HEK293 (cell line): ENCODE measurements around the gene TDRD10.

Experiments
- CTCF ChIA-PET: fragments of 350-600 bp; formaldehyde crosslinking; extraction: SDS; loops from one replicate; lab custom pipeline; 2021; ENCODE audit warnings: antibody characterized with exemption; lab: Yijun Ruan, JAX
- POLR2A ChIA-PET: fragments of 300-600 bp; formaldehyde crosslinking; extraction: SDS; loops from one replicate; lab custom pipeline; 2020; ENCODE audit warnings: antibody characterized with exemption, inconsistent platforms; lab: Yijun Ruan, JAX
- H3K27ac ChIP-seq: fragments of 200-500 bp; sonication (Bioruptor generic); 2 replicates; pipeline ENCODE4 v1.5.1; 2014; ENCODE audit warnings: low read depth, low read length, control low read depth, inconsistent platforms; ENCODE audit errors: extremely low read depth
- H3K36me3 ChIP-seq, 2 experiments: fragments of 200-500 bp in 1 of 2; sonication (Bioruptor generic) in 1 of 2; 1 replicate in 1 of 2; 2 replicates in 1 of 2; pipeline ENCODE4 v1.5.1; 2014 to 2017; ENCODE audit warnings: inconsistent platforms in 2 of 2, low read length in 2 of 2; ENCODE audit not compliant: control insufficient read depth in 2 of 2, insufficient read depth in 1 of 2
- H3K4me1 ChIP-seq: fragments of 200-500 bp; sonication (Bioruptor generic); 2 replicates; pipeline ENCODE4 v1.5.1; 2014; ENCODE audit warnings: mild to moderate bottlenecking, low read length, inconsistent platforms; ENCODE audit not compliant: control insufficient read depth, insufficient read depth
- H3K4me3 ChIP-seq: 2 replicates; pipeline ENCODE4 v1.5.1; 2011; ENCODE audit warnings: low read depth, mild to moderate bottlenecking, control low read depth, low read length, moderate library complexity
- H3K9me3 ChIP-seq: fragments of 200-500 bp; sonication (Bioruptor generic); 2 replicates; pipeline ENCODE4 v1.5.1; 2014; ENCODE audit warnings: low read depth, low read length, inconsistent platforms; ENCODE audit not compliant: control insufficient read depth, insufficient read depth
- BCL6B ChIP-seq: fragments of 450-650 bp; formaldehyde crosslinking; IDR thresholded peaks from 2 replicates; pipeline ENCODE4 v1.5.1; 2017; ENCODE audit warnings: missing biosample characterization, missing genetic modification characterization
- HIC1 ChIP-seq: fragments of 450-650 bp; formaldehyde crosslinking; IDR thresholded peaks from 2 replicates; pipeline ENCODE4 v1.5.1; 2016; ENCODE audit warnings: missing biosample characterization, missing genetic modification characterization
- IKZF3 ChIP-seq: fragments of 450-650 bp; IDR thresholded peaks from 2 replicates; pipeline ENCODE4 v1.5.0; 2018; ENCODE audit warnings: missing biosample characterization, mild to moderate bottlenecking, missing genetic modification characterization, moderate library complexity
- KLF10 ChIP-seq: fragments of 450-650 bp; IDR thresholded peaks from 2 replicates; pipeline ENCODE4 v1.5.1; 2018; ENCODE audit warnings: missing biosample characterization, mild to moderate bottlenecking, missing genetic modification characterization
- KLF8 ChIP-seq: fragments of 450-650 bp; formaldehyde crosslinking; IDR thresholded peaks from 2 replicates; pipeline ENCODE4 v1.5.1; 2016; ENCODE audit warnings: missing biosample characterization, missing genetic modification characterization
- MYNN ChIP-seq: fragments of 450-650 bp; formaldehyde crosslinking; IDR thresholded peaks from 2 replicates; pipeline ENCODE4 v1.5.1; 2016; ENCODE audit warnings: missing biosample characterization, missing genetic modification characterization, borderline replicate concordance
- PRDM10 ChIP-seq: fragments of 450-650 bp; formaldehyde crosslinking; IDR thresholded peaks from 2 replicates; pipeline ENCODE4 v1.5.1; 2016; ENCODE audit warnings: missing biosample characterization, missing genetic modification characterization
- ZNF132 ChIP-seq: fragments of 450-650 bp; formaldehyde crosslinking; IDR thresholded peaks from 2 replicates; pipeline ENCODE4 v1.5.1; 2017; ENCODE audit warnings: missing biosample characterization, missing genetic modification characterization, borderline replicate concordance
- ZNF140 ChIP-seq: fragments of 450-650 bp; formaldehyde crosslinking; IDR thresholded peaks from 2 replicates; pipeline ENCODE4 v1.5.1; 2016; ENCODE audit warnings: missing biosample characterization, missing genetic modification characterization
- ZNF155 ChIP-seq: fragments of 450-650 bp; formaldehyde crosslinking; IDR thresholded peaks from 2 replicates; pipeline ENCODE4 v1.5.1; 2016; ENCODE audit warnings: missing biosample characterization, missing genetic modification characterization
- ZNF184 ChIP-seq: fragments of 450-650 bp; IDR thresholded peaks from 2 replicates; pipeline ENCODE4 v1.5.1; 2018; ENCODE audit warnings: missing biosample characterization, mild to moderate bottlenecking, missing genetic modification characterization
- ZNF19 ChIP-seq: fragments of 450-650 bp; formaldehyde crosslinking; IDR thresholded peaks from 2 replicates; pipeline ENCODE4; 2016; ENCODE audit warnings: missing biosample characterization, missing genetic modification characterization, low read depth
- ZNF2 ChIP-seq: fragments of 450-650 bp; formaldehyde crosslinking; IDR thresholded peaks from 2 replicates; pipeline ENCODE4 v1.5.1; 2016; ENCODE audit warnings: missing biosample characterization, missing genetic modification characterization
- ZNF214 ChIP-seq: fragments of 450-650 bp; formaldehyde crosslinking; IDR thresholded peaks from 2 replicates; pipeline ENCODE4 v1.5.1; 2017; ENCODE audit warnings: missing biosample characterization, mild to moderate bottlenecking, missing genetic modification characterization, borderline replicate concordance
- ZNF274 ChIP-seq, 2 experiments: fragments of 200-500 bp in 1 of 2; fragments of 450-650 bp in 1 of 2; sonication (Bioruptor generic) in 1 of 2; formaldehyde crosslinking in 1 of 2; IDR thresholded peaks; 2 replicates each; pipeline versions ENCODE4 v1.5.1 to v1.6.1; 2014 to 2016; ENCODE audit warnings: borderline replicate concordance in 1 of 2, inconsistent platforms in 1 of 2, low read length in 1 of 2, missing biosample characterization in 1 of 2, missing genetic modification characterization in 1 of 2
- ZNF292 ChIP-seq: fragments of 450-650 bp; formaldehyde crosslinking; IDR thresholded peaks from 2 replicates; pipeline ENCODE4 v1.5.1; 2016; ENCODE audit warnings: low read depth, missing biosample characterization, missing genetic modification characterization, borderline replicate concordance
- ZNF37A ChIP-seq: fragments of 450-650 bp; IDR thresholded peaks from 2 replicates; pipeline ENCODE4 v1.5.1; 2018; ENCODE audit warnings: missing biosample characterization, missing genetic modification characterization
- ZNF549 ChIP-seq: fragments of 450-650 bp; IDR thresholded peaks from 2 replicates; pipeline ENCODE4 v1.5.1; 2018; ENCODE audit warnings: missing biosample characterization, missing genetic modification characterization, mild to moderate bottlenecking, inconsistent platforms, moderate library complexity
- ZNF600 ChIP-seq: fragments of 450-650 bp; formaldehyde crosslinking; IDR thresholded peaks from 2 replicates; pipeline ENCODE4 v1.5.1; 2016; ENCODE audit warnings: missing biosample characterization, missing genetic modification characterization
- ZNF660 ChIP-seq: fragments of 450-650 bp; IDR thresholded peaks from 2 replicates; pipeline ENCODE4 v1.5.1; 2018; ENCODE audit warnings: missing biosample characterization, mild to moderate bottlenecking, missing genetic modification characterization
- ZNF776 ChIP-seq: fragments of 450-650 bp; formaldehyde crosslinking; IDR thresholded peaks from 2 replicates; pipeline ENCODE4 v1.5.0; 2017; ENCODE audit warnings: missing biosample characterization, missing genetic modification characterization, borderline replicate concordance
- ZNF777 ChIP-seq: fragments of 450-650 bp; formaldehyde crosslinking; IDR thresholded peaks from 2 replicates; pipeline ENCODE4 v1.5.1; 2017; ENCODE audit warnings: missing biosample characterization, missing genetic modification characterization, borderline replicate concordance
- ZNF792 ChIP-seq: fragments of 450-650 bp; formaldehyde crosslinking; IDR thresholded peaks from 2 replicates; pipeline ENCODE4 v1.5.1; 2016; ENCODE audit warnings: missing biosample characterization, missing genetic modification characterization
- TF ChIP-seq, protein P1 (sequence below): fragments of 450-650 bp; formaldehyde crosslinking; IDR thresholded peaks from 2 replicates; pipeline ENCODE4 v1.5.1; 2016; ENCODE audit warnings: missing biosample characterization, missing genetic modification characterization
- TF ChIP-seq, protein P2 (sequence below): fragments of 450-650 bp; formaldehyde crosslinking; optimal IDR thresholded peaks from 2 replicates; pipeline ENCODE3; 2016; ENCODE audit warnings: missing biosample characterization, mild to moderate bottlenecking, missing genetic modification characterization

Gene TDRD10

GRCh38 chr1:154524881-154525280 lies 22.9 kb downstream of the TDRD10 start:
- Histone ChIP-seq H3K4me1 (no peaks in the 10 kb centered on the region), H3K4me3 (no peak overlapping the region), H3K27ac (no peak overlapping the region), H3K36me3 (no peaks in the 10 kb centered on the region), H3K9me3 (no peaks in the 10 kb centered on the region)
- CTCF ChIA-PET = no interaction called here
- POLR2A ChIA-PET = no interaction called here
- TF ChIP-seq ZNF292 (no peak), ZNF2 (tag by site-specific recombination) (no peak), ZNF155 (tag by site-specific recombination) (no peak), HIC1 (tag by site-specific recombination) (no peak), ZNF140 (no peak), ZNF37A (no peak), ZNF600 (tag by site-specific recombination) (no peak), KLF8 (no peak), ZNF132 (no peak), ZNF549 (tag by site-specific recombination) (no peak), ZNF776 (tag by site-specific recombination) (no peak), ZNF19 (tag by site-specific recombination) (no peak), ZNF184 (tag by site-specific recombination) (no peak), KLF10 (tag by site-specific recombination) (no peak), ZNF660 (tag by site-specific recombination) (no peak), ZNF214 (tag by site-specific recombination) (no peak)
- TF ChIP-seq, protein P1, sequence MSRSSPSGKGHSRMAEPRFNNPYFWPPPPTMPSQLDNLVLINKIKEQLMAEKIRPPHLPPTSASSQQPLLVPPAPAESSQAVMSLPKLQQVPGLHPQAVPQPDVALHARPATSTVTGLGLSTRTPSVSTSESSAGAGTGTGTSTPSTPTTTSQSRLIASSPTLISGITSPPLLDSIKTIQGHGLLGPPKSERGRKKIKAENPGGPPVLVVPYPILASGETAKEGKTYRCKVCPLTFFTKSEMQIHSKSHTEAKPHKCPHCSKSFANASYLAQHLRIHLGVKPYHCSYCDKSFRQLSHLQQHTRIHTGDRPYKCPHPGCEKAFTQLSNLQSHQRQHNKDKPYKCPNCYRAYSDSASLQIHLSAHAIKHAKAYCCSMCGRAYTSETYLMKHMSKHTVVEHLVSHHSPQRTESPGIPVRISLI = no peak

DNA sequence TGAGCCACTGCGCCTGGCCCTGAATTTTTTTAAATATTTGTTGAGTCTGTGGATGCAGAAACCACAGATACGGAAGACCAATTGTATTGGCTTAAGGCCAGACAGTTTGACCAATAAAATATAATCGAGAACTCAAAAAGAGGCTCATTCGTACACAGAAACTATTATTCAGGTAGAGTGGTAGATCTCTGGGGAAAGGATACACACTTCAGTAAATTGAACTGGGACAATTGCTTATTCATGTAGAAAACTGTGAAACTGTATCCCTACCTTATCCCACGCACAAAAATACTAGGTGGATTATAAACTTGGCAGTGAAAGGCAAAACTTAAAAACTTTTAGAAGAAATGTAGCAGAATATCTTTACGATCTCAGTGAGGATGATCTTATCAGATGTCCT lies 25.2 kb downstream of the TDRD10 start:
- POLR2A ChIA-PET = no interaction called here
- CTCF ChIA-PET = no interaction called here
- TF ChIP-seq BCL6B (tag by site-specific recombination) (no peak), PRDM10 (tag by site-specific recombination) (peak; percentile 49; the same call in 1 of the 2 replicates), IKZF3 (tag by site-specific recombination) (no peak), ZNF140 (no peak), ZNF777 (tag by site-specific recombination) (no peak), ZNF274 (IDR thresholded peaks at IDR 0.05; ENCODE audit: low read length) (no peak), ZNF274 (tag by site-specific recombination; IDR thresholded peaks at IDR 0.05; ENCODE audit: borderline replicate concordance) (no peak), ZNF792 (tag by site-specific recombination) (no peak), MYNN (tag by site-specific recombination) (no peak)
- TF ChIP-seq, protein P1 = no peak
- TF ChIP-seq, protein P2, sequence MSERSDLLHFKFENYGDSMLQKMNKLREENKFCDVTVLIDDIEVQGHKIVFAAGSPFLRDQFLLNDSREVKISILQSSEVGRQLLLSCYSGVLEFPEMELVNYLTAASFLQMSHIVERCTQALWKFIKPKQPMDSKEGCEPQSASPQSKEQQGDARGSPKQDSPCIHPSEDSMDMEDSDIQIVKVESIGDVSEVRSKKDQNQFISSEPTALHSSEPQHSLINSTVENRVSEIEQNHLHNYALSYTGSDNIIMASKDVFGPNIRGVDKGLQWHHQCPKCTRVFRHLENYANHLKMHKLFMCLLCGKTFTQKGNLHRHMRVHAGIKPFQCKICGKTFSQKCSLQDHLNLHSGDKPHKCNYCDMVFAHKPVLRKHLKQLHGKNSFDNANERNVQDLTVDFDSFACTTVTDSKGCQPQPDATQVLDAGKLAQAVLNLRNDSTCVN (tag by site-specific recombination) = no peak

More for the DNA sequence above, 25.2 kb downstream of the TDRD10 start:
- Histone ChIP-seq H3K36me3 (no peaks in the 10 kb centered on the region), H3K4me1 (no peaks in the 10 kb centered on the region), H3K4me3 (no peak overlapping the region), H3K9me3 (no peaks in the 10 kb centered on the region), H3K27ac (peak overlapping the region; percentile 40; the same call in 1 of the 2 replicates)
